ENCODE measurements around the gene AOX1. TPM values are rescaled to one million over a fixed set of nuclear protein-coding genes. Genes with fewer than 3 reads are reported as not detected.
"Not testable (repeated sequence)": the region's sequence is repeated elsewhere in the genome, so short reads cannot be mapped to it uniquely, and the experiment has no call there.

Gene AOX1
- total RNA-seq, 1 experiment from 2014 or later, result 27.5 TPM

GRCh38 chr2:200702044-200702443 lies 116.2 kb downstream of the AOX1 start:
- no peak for DNase-seq (ENCODE audit: low read depth)

DNA sequence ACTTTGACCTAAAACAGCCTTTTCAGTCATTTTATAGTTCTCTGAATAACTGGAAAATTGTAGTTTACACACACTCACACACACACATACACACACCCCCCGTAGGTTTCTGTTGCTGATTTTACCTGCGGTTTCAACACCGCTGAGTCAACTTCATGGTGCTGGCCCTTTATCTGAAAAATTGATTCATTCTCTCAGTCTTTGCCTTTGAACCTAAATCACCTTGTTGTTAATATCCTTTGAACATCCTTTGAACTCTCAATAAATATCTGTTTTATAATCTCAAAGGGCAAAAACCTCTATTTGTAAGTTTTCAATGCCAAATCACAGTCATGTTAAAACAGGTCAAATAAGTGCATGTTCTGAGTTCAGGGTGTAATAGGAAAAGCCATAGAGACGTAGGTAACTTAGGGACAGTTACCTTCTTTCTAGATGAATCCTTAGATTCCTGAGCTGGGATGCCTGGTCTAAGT lies 116.9 kb downstream of the AOX1 start:
- no peak for DNase-seq (ENCODE audit: low read depth)

DNA sequence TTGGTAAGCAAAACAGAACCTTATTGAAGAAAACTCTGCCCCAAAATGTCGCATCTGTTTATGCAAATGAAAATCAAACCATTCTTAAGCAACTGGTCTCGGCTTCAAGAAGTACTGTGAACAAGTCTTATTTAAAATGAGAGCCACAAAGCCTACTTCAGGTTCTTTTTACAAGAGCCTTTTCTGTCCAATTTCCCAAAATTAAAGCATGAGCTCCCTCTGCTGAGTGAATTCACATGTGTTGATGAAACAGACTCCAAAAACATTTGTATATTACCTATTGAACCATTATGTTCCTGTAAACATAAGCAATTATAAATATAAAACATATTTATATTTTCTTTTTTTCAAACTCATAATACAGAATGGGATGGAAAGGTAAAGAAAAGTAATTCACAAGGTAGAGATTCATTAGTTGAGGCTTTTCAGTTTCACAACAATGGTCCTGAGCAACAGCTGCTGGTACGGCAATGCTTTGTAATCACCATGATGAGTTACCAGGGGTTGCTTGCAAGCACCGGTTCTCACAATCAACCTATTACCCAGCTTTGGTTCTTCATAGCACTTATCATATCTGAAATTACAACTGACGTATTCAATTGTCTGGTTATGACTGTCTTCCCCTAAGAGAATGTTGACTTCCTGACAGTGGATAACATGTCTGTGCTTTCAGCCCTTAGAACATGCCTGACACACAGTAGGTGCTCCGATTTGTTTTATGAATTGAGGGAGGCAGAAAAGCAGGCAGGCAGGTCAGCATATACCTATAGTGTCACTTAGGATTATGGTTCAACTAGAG lies 117.5 kb downstream of the AOX1 start:
- DNase-seq (ENCODE audit: low read depth), result peak; percentile 68

DNA sequence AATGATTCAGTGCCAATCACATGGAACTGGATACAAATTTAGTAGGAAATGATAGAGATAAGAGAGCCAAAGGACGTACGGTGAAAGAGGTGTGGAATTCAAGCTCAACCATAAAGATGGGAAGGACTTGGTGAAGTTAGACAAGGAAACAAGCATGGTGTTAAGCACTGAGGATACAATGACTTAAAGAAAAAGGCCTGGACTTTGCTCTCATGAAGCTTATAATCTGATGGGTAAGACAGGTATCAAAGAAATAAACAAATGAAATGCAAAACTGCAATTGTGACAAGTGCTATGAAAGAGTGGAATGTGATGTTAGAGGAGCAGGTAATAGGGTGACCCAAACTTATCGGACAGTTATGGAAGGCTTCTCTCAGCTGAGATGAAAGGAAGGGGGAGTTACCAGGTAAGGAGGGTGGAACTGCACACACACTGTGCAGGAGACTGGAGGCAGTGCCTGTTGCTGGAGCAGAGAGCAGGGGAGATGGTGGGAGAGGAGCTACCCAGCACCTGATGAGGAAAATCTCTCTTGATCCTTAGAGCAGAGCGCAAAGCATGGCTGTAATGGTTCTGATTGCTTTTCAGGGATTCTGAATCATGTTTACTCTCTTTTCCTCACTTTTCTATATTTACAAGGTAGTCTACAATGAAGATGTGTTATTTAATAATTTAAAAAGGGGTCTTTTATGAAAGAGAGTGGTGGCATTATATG lies 118.3 kb downstream of the AOX1 start:
- no peak for DNase-seq (ENCODE audit: low read depth)

DNA sequence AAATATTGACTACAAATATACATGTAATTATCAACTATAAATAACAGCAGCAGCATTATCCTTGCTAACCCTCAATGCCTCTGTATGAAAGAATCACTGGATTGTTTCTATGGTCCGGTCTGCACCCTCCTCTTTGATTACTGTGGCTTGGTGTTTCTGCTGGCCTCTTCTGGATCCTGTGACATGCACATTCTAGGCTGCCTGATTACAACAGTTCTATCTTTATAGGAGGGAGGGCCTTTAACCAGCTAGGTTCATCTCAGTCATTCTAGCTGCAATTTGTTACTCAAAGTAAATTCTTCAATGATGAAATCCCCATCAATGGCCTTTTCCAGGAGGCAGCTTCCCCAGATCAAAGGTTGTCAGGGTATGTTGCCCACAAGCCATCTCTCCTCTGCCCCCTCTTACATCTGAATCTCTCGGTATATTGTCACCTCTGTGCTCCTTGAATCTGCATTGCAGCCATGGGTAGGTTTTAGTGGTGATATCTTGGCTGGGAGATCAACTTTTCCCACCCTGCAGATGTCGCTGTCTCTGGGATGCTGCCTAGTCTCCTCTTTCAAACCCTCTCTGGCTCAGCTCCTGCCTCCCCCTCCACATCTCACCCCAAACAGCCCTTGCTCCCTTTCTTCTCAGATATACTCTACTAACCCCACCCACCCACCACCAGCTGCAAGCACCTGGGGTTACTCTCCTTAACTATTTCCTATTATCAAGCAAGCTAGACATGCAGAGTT lies 119.7 kb downstream of the AOX1 start:
- DNase-seq (ENCODE audit: low read depth), result no peak

GRCh38 chr2:200708943-200709342 lies 123.1 kb downstream of the AOX1 start:
- DNase-seq (ENCODE audit: low read depth), result no peak

- peak; percentile 99 for DNase-seq (ENCODE audit: low read depth)
Measured at GRCh38 chr2:200713003-200713703, 127.3 kb downstream of the AOX1 start.

DNA sequence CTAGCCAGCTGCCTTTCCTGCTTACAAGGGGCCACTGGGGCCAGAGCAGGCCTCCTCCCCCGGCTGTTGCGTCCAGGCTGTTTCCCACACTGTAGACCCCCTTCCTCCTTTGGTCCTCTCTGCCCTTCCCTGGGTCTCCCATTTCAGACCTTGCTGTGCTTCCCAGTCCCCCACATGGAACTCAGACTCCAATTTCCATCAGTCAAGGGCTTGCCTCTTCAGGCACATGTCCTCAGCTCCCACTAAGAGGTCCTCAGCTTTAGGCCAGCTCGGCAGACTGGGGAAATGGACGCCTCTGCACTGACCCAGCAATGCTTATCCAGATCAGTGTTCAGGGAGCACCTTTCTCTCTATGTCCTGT lies 127.9 kb downstream of the AOX1 start:
- DNase-seq (ENCODE audit: low read depth), result no peak

DNA sequence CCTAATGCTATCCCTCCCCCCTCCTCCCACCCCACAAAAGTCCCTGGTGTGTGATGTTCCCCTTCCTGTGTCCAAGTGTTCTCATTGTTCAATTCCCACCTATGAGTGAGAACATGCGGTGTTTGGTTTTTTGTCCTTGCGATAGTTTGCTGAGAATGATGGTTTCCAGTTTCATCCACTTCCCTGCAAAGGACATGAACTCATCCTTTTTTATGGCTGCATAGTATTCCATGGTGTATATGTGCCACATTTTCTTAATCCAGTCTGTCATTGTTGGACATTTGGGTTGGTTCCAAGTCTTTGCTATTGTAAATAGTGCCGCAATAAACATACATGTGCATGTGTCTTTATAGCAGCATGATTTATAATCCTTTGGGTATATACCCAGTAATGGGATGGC lies 129.2 kb downstream of the AOX1 start:
- not testable (repeated sequence) for DNase-seq (ENCODE audit: low read depth)

GRCh38 chr2:200716386-200716785 lies 130.6 kb downstream of the AOX1 start:
- DNase-seq (ENCODE audit: low read depth), result peak; percentile 8

Other genes starting within 250 kb of the AOX1 start
- gene KCTD18, start 75.9 kb upstream of the AOX1 start, total RNA-seq (2014; rRNA removed; shearing (Covaris generic)), result 16.7 and 20.8 TPM in 2 replicates
- gene SGO2, start 59.8 kb upstream of the AOX1 start, total RNA-seq (2014; rRNA removed; shearing (Covaris generic)), result 47.7 and 54.7 TPM in 2 replicates
- 961 and 986 TPM in 2 replicates for gene BZW1, start 225.9 kb downstream of the AOX1 start, total RNA-seq (2014; rRNA removed; shearing (Covaris generic))

Measured in RPMI7951 (cell line).